K562 (cell line): ENCODE data around the gene BCL2L1. TPM values are rescaled to one million over a fixed set of nuclear protein-coding genes. Genes with fewer than 3 reads are reported as not detected.

Experiments used
- BDP1 ChIP-seq: IDR thresholded peaks from 3 replicates; pipeline ENCODE4 v1.6.1; 2011; ENCODE audit not compliant: insufficient read length, insufficient read depth
- CHAMP1 ChIP-seq: fragments of 450-650 bp; IDR thresholded peaks from 2 replicates; pipeline ENCODE4 v1.6.1; 2016; ENCODE audit warnings: mild to moderate bottlenecking
- CXXC5 ChIP-seq: fragments of 250-450 bp; sonication (Bioruptor Pico); IDR thresholded peaks from 2 replicates; pipeline ENCODE4 v1.8.0; 2022; ENCODE audit warnings: inconsistent platforms, mild to moderate bottlenecking, moderate library complexity
- EHMT2 ChIP-seq: fragments of 450-650 bp; IDR thresholded peaks from 2 replicates; pipeline ENCODE4 v1.6.1; 2018; ENCODE audit warnings: antibody characterized with exemption
- FOXM1 ChIP-seq, 2 experiments: fragments of 450-650 bp in 1 of 2; sonication (generic) in 1 of 2; formaldehyde crosslinking in 1 of 2; IDR thresholded peaks; 2 replicates each; pipeline versions ENCODE4 v1.6.1 to v1.9.0; 2017 to 2022; ENCODE audit warnings: low read depth in 2 of 2, mild to moderate bottlenecking in 2 of 2, missing genetic modification reagents in 1 of 2, moderate library complexity in 1 of 2
- HBP1 ChIP-seq: fragments of 450-650 bp; formaldehyde crosslinking; IDR thresholded peaks from 2 replicates; pipeline ENCODE4 v1.4.0; 2022; ENCODE audit warnings: missing genetic modification characterization
- HNRNPH1 ChIP-seq: fragments of 200-400 bp; formaldehyde crosslinking; optimal IDR thresholded peaks from 2 replicates; pipeline ENCODE3; 2017; ENCODE audit warnings: low read depth, mild to moderate bottlenecking, low read length, moderate library complexity
- PHF20 ChIP-seq: fragments of 450-650 bp; IDR thresholded peaks from 2 replicates; pipeline ENCODE4 v1.6.1; 2018; ENCODE audit not compliant: partially characterized antibody
- RAD51 ChIP-seq: fragments of 450-650 bp; IDR thresholded peaks from 2 replicates; pipeline ENCODE4 v1.7.1; 2016; ENCODE audit warnings: low read depth, mild to moderate bottlenecking, borderline replicate concordance
- SRSF7 ChIP-seq: fragments of 200-400 bp; formaldehyde crosslinking; optimal IDR thresholded peaks from 2 replicates; pipeline ENCODE3; 2017; ENCODE audit warnings: mild to moderate bottlenecking, low read depth, low read length
- TBL1XR1 ChIP-seq, 2 experiments: IDR thresholded peaks; 2 replicates each; pipeline ENCODE4 v1.6.1; 2012; ENCODE audit warnings: improper control_type of control experiment in 2 of 2, low read length in 2 of 2, mild to moderate bottlenecking in 1 of 2
- ZBTB11 ChIP-seq, 3 experiments: fragments of 200-800 bp in 1 of 3; fragments of 250-450 bp in 1 of 3; fragments of 450-650 bp in 1 of 3; sonication (Bioruptor Pico) in 1 of 3; sonication (Bioruptor generic) in 1 of 3; formaldehyde crosslinking in 1 of 3; IDR thresholded peaks; 2 replicates each; pipeline versions ENCODE4 v1.6.1 to v1.8.0; 2016 to 2022; ENCODE audit warnings: mild to moderate bottlenecking in 2 of 3, missing genetic modification characterization in 2 of 3, missing compliant biosample characterization in 1 of 3, moderate library complexity in 1 of 3
- ZNF212 ChIP-seq: fragments of 450-650 bp; formaldehyde crosslinking; IDR thresholded peaks from 2 replicates; pipeline ENCODE4 v1.4.0; 2020; ENCODE audit warnings: mild to moderate bottlenecking
- ZNF23 ChIP-seq: fragments of 250-450 bp; sonication (Bioruptor Pico); IDR thresholded peaks from 2 replicates; pipeline ENCODE4 v1.4.0; 2020; ENCODE audit warnings: mild to moderate bottlenecking
- polyA plus RNA-seq, 8 experiments: library from polyadenylated mRNA; depleted of rRNA in 4 of 8; stranded (reverse) in 5 of 8; unstranded in 3 of 8; fragments of >200 nt; fragmentation: Nextera tagmentation in 2 of 8; fragmentation: Illumina TruSeq in 1 of 8; extraction: Ambion mirVana in 2 of 8; extraction: Trizol in 1 of 8; gene quantifications; 2 replicates each; pipeline versions ENCODE4 v1.2.1 to v1.2.3, GENCODE V29; 2011 to 2014; ENCODE audit warnings: inconsistent platforms in 1 of 8, missing spikeins in 1 of 8
- total RNA-seq, 7 experiments: library from RNA; depleted of rRNA in 6 of 7; stranded (reverse); fragments of >200 nt in 6 of 7; fragmentation: Illumina TruSeq in 2 of 7; extraction: Trizol in 2 of 7; gene quantifications; 2 replicates each; pipeline versions ENCODE4 v1.2.1 to v1.2.3, GENCODE V29; 2011 to 2021; ENCODE audit warnings: low replicate concordance in 1 of 7

Gene BCL2L1
- total and polyA plus RNA-seq, 9 of the 15 experiments (the other 6 are each of a cell fraction or from before 2014, with no cell fraction given): 3.3 to 182 (median 120) TPM

GRCh38 chr20:31670371-31671228 is 52.1 kb downstream of the BCL2L1 start (continued):
- TF ChIP-seq HBP1 (CRISPR knock-in tag): peak; percentile 63; the same call in 1 of the 2 replicates
- TF ChIP-seq RAD51: no peak
- TF ChIP-seq ZNF212 (CRISPR knock-in tag): 0 out of 2 replicates have a peak, but pooled peaks have one; percentile 22
- TF ChIP-seq HNRNPH1: no peak
- TF ChIP-seq FOXM1 (IDR thresholded peaks at IDR 0.05; ENCODE audit: low read depth): no peak
- TF ChIP-seq FOXM1 (CRISPR knock-in tag; IDR thresholded peaks at IDR 0.05; ENCODE audit: low read depth): no peak
- no peak for TF ChIP-seq PHF20
- no peak for TF ChIP-seq ZNF23
- TF ChIP-seq ZBTB11 (CRISPR knock-in tag; IDR thresholded peaks at IDR 0.05): peak in 1 of 3 experiments; percentile 56; a peak in 2 of 6 replicates
- TF ChIP-seq CHAMP1: no peak
- TF ChIP-seq BDP1: no peak
- TF ChIP-seq TBL1XR1 (IDR thresholded peaks at IDR 0.05; ENCODE audit: low read length in 2 of 2): peak in 1 of 2 experiments; percentile 51; a peak in 1 of 4 replicates
- TF ChIP-seq CXXC5 (CRISPR knock-in tag): peak; percentile 63; the same call in 1 of the 2 replicates
- TF ChIP-seq EHMT2: no peak
- no peak for TF ChIP-seq SRSF7
